ENCODE results near the gene SEMA4C.

DNA sequence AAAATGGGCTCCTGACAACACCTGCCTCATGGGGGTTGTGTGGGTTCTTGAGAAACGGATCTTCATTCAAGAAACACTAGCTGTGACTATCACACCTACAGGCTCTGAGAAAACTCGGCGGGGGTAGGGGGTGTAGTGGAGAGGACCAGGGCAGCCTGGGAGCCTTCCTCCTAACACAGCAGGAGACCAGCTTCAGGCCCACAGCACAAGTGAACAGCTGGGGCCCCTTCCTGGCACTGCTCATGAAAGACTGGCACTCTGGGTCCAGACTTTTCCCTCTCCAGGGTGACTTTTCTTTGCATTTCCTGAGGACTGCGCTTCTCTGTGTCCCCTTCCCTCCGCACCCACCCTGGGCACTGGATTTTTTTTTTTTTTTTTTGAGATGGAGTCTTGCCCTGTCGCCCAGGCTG lies 7.2 kb upstream of the SEMA4C start:
- TF ChIP-seq, protein P1, sequence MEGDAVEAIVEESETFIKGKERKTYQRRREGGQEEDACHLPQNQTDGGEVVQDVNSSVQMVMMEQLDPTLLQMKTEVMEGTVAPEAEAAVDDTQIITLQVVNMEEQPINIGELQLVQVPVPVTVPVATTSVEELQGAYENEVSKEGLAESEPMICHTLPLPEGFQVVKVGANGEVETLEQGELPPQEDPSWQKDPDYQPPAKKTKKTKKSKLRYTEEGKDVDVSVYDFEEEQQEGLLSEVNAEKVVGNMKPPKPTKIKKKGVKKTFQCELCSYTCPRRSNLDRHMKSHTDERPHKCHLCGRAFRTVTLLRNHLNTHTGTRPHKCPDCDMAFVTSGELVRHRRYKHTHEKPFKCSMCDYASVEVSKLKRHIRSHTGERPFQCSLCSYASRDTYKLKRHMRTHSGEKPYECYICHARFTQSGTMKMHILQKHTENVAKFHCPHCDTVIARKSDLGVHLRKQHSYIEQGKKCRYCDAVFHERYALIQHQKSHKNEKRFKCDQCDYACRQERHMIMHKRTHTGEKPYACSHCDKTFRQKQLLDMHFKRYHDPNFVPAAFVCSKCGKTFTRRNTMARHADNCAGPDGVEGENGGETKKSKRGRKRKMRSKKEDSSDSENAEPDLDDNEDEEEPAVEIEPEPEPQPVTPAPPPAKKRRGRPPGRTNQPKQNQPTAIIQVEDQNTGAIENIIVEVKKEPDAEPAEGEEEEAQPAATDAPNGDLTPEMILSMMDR (IDR thresholded peaks at IDR 0.05; ENCODE audit: low read depth, low read length): no peak
- no peak for TF ChIP-seq EZH2phosphoT487 (IDR thresholded peaks at IDR 0.05; ENCODE audit: low read depth)

Data from OCI-LY3 (cell line).